Stomach (tissue), 4 donors: ENCODE data around the gene NCK2.

ENCODE experiments used
- POLR2A ChIP-seq, 4 donors: fragments of 450-650 bp; IDR thresholded peaks; one replicate each; pipeline ENCODE4 v1.6.1; 2016; ENCODE audit warnings: antibody characterized with exemption in 4 of 4, control low read depth in 2 of 4, mild to moderate bottlenecking in 1 of 4, moderate library complexity in 1 of 4
- POLR2AphosphoS5 ChIP-seq, 3 donors: sonication (generic); formaldehyde crosslinking; IDR thresholded peaks; one replicate each; pipeline ENCODE4 v1.6.1; 2016; ENCODE audit warnings: antibody characterized with exemption in 3 of 3
- TF ChIP-seq, protein P1 (sequence below), 7 experiments: fragments of 450-650 bp in 4 of 7; fragments of 200-600 bp in 3 of 7; sonication (generic) in 3 of 7; IDR thresholded peaks; one replicate each; pipeline ENCODE4 v1.5.1; 2016 to 2019; ENCODE audit warnings: antibody characterized with exemption in 7 of 7, control low read depth in 2 of 7, mild to moderate bottlenecking in 1 of 7

DNA sequence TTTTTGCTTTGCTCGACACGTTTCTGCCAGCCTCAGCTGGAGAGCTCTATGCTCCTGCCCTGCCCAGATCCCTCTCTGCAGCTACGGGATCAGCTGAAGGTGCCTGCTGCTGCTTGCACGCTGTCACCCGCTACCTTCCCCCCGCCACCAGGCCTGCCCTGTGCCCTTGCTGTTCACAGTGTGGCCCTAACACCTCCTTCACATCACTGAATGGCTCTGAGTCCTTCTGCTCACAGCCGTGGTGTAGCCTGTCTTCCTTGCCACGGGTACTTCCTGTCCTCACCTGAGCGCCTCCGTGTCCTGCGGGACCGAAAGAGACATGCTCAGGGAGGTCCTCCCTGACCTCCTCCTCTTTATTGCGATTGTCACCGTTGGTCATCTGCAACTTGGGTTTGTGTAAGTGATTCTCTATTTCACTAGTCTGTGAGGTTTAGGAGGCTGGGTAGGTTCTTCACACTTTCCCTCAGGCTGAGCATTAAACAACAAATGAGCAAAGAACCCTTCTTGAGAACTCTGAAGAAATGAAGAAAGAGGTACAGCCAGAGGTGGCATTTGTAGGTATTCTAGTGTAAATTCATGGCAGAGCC is 127.5 kb downstream of the NCK2 start:
- TF ChIP-seq, protein P1, sequence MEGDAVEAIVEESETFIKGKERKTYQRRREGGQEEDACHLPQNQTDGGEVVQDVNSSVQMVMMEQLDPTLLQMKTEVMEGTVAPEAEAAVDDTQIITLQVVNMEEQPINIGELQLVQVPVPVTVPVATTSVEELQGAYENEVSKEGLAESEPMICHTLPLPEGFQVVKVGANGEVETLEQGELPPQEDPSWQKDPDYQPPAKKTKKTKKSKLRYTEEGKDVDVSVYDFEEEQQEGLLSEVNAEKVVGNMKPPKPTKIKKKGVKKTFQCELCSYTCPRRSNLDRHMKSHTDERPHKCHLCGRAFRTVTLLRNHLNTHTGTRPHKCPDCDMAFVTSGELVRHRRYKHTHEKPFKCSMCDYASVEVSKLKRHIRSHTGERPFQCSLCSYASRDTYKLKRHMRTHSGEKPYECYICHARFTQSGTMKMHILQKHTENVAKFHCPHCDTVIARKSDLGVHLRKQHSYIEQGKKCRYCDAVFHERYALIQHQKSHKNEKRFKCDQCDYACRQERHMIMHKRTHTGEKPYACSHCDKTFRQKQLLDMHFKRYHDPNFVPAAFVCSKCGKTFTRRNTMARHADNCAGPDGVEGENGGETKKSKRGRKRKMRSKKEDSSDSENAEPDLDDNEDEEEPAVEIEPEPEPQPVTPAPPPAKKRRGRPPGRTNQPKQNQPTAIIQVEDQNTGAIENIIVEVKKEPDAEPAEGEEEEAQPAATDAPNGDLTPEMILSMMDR (IDR thresholded peaks at IDR 0.05), result no peak
- no peak for TF ChIP-seq POLR2A (IDR thresholded peaks at IDR 0.05)
- no peak for TF ChIP-seq POLR2AphosphoS5 (IDR thresholded peaks at IDR 0.05)
